CD4-positive, alpha-beta T cell (primary cell): ENCODE data around the gene C8G. TPM values are rescaled to one million over a fixed set of nuclear protein-coding genes. Genes with fewer than 3 reads are reported as not detected.
A peak's percentile ranks its signal among the peaks of the same experiment; 100 is the strongest.

Source experiments
- ATAC-seq: fragments of 200-7000 bp; cut with Tn5 transposase; one replicate; pipeline ENCODE4 v1.10.0; 2022; ENCODE audit warnings: mild to moderate bottlenecking; ENCODE audit not compliant: poor library complexity
- CTCF ChIA-PET: fragments of 350-600 bp; sonication (Branson Sonifier 250); formaldehyde crosslinking; loops from one replicate; lab custom pipeline; 2021; ENCODE audit warnings: antibody characterized with exemption, inconsistent platforms; lab: Charles Lee
- POLR2A ChIA-PET: fragments of 350-600 bp; sonication (Branson Sonifier 250); formaldehyde crosslinking; loops from one replicate; lab custom pipeline; 2021; ENCODE audit warnings: antibody characterized with exemption, inconsistent platforms; lab: Charles Lee
- DNase-seq, 14 experiments: peaks; one replicate each; pipeline ENCODE4 v3.0.0-alpha.2; 2013 to 2020; ENCODE audit warnings: mixed read lengths in 2 of 14
- H3K27ac ChIP-seq, 2 donors: one replicate each; pipeline versions ENCODE4 v1.5.1 to v1.7.0; 2013; ENCODE audit warnings: low read length in 2 of 2, low read depth in 1 of 2, mild to moderate bottlenecking in 1 of 2
- H3K27me3 ChIP-seq, 2 experiments: 1 replicate in 1 of 2; 2 replicates in 1 of 2; pipeline versions ENCODE4 v1.6.1 to v1.7.0; 2013; ENCODE audit warnings: low read length in 2 of 2, control low read depth in 1 of 2, mild to moderate bottlenecking in 1 of 2, moderate library complexity in 1 of 2; ENCODE audit not compliant: insufficient read depth in 2 of 2, control insufficient read depth in 1 of 2
- H3K36me3 ChIP-seq: one replicate; pipeline ENCODE4 v1.6.1; 2013; ENCODE audit warnings: low read length, control low read depth; ENCODE audit not compliant: insufficient read depth
- H3K4me1 ChIP-seq: one replicate; pipeline ENCODE4 v1.6.1; 2013; ENCODE audit warnings: low read length, control low read depth; ENCODE audit not compliant: insufficient read depth
- H3K4me3 ChIP-seq: one replicate; pipeline ENCODE4 v1.5.1; 2013; ENCODE audit warnings: mild to moderate bottlenecking, low read length, moderate library complexity
- H3K9me3 ChIP-seq, 2 experiments: 1 replicate in 1 of 2; 2 replicates in 1 of 2; pipeline versions ENCODE4 v1.6.1 to v1.7.0; 2013; ENCODE audit warnings: low read length in 2 of 2, mild to moderate bottlenecking in 2 of 2, control low read depth in 1 of 2, moderate library complexity in 1 of 2; ENCODE audit not compliant: control insufficient read depth in 1 of 2, insufficient read depth in 1 of 2
- H3K27ac Mint-ChIP-seq: one replicate; pipeline ENCODE4 v1.8.0; 2020; ENCODE audit warnings: mixed read lengths
- H3K27me3 Mint-ChIP-seq: one replicate; pipeline ENCODE4 v1.8.0; 2021; ENCODE audit warnings: mixed read lengths
- H3K36me3 Mint-ChIP-seq: one replicate; pipeline ENCODE4 v1.8.0; 2021; ENCODE audit warnings: low read depth, mixed read lengths
- H3K4me1 Mint-ChIP-seq: one replicate; pipeline ENCODE4 v1.8.0; 2021; ENCODE audit warnings: low read depth, mixed read lengths
- H3K4me3 Mint-ChIP-seq: one replicate; pipeline ENCODE4 v1.8.0; 2020; ENCODE audit warnings: mild to moderate bottlenecking, mixed read lengths
- H3K9me3 Mint-ChIP-seq: one replicate; pipeline ENCODE4 v1.8.0; 2020; ENCODE audit warnings: mixed read lengths
- CTCF ChIP-seq: fragments of 200-600 bp; IDR thresholded peaks from one replicate; pipeline ENCODE4 v1.8.0; 2022; ENCODE audit warnings: antibody characterized with exemption, mild to moderate bottlenecking
- intact Hi-C, 2 experiments: fragments of 100-400 bp; cut with DNase I in 1 of 2; cut with micrococcal nuclease in 1 of 2; formaldehyde crosslinking; loops; one replicate each; pipeline versions ENCODE4 v1.15.1 to v1.9.0; 2023 to 2025; cut with DNase I, micrococcal nuclease
- total RNA-seq, 174 experiments: library from RNA in 2 of 174; stranded (reverse) in 2 of 174; gene quantifications; one replicate each; pipeline ENCODE4 v1.2.3 and lab custom pipeline; 2021 to 2026

The C8G gene
- total RNA-seq, 2 experiments from 2014 or later = not detected

GRCh38 chr9:136995362-136995761 lies 50.3 kb downstream of the C8G start:
- H3K4me3 ChIP-seq = no peak overlapping the region
- peaks cover 0 to 4% of the 10 kb centered on the region in 2 experiments for H3K27me3 ChIP-seq
- no peak overlapping the region for H3K4me3 Mint-ChIP-seq
- no peak for TF ChIP-seq CTCF
- DNase-seq = no peak
- peaks cover 50% of the 10 kb centered on the region for H3K4me1 Mint-ChIP-seq
- no peaks in the 10 kb centered on the region for H3K9me3 Mint-ChIP-seq
- H3K27ac Mint-ChIP-seq = no peak overlapping the region
- H3K36me3 ChIP-seq = peaks cover 10% of the 10 kb centered on the region
- H3K27me3 Mint-ChIP-seq = peaks cover 10% of the 10 kb centered on the region
- H3K9me3 ChIP-seq = no peaks in the 10 kb centered on the region
- H3K27ac ChIP-seq = no peak overlapping the region
- peaks cover 82% of the 10 kb centered on the region for H3K4me1 ChIP-seq
- no peak for ATAC-seq
- ChIA-PET CTCF (interaction anchor here (1.4 to 1.8 kb wide), 3 partner anchors 40 to 153 kb away, joined by 3 to 9 read pairs (median 6); partner anchors contain the start of genes AJM1 and FBXW5), POLR2A (interaction anchor here (1.1 to 1.3 kb wide), 2 partner anchors 51 to 203 kb away, joined by 3 to 4 read pairs; partner anchors contain the start of gene FBXW5)
- peaks cover 8% of the 10 kb centered on the region for H3K36me3 Mint-ChIP-seq
- intact Hi-C loops = no loop called here

GRCh38 chr9:136995772-136996311 lies 50.8 kb downstream of the C8G start:
- ATAC-seq (no peak), DNase-seq (no peak)
- TF ChIP-seq CTCF = no peak
- no peaks in the 10 kb centered on the region for H3K9me3 ChIP-seq
- Mint-ChIP-seq H3K4me3 (peak overlapping the region; percentile 62), H3K9me3 (no peaks in the 10 kb centered on the region), H3K4me1 (peaks cover 50% of the 10 kb centered on the region), H3K27me3 (peaks cover 10% of the 10 kb centered on the region), H3K27ac (peak overlapping the region; percentile 71), H3K36me3 (peaks cover 8% of the 10 kb centered on the region)
- H3K36me3 ChIP-seq = peaks cover 10% of the 10 kb centered on the region
- no peak overlapping the region for H3K27ac ChIP-seq
- POLR2A ChIA-PET = interaction anchor here (1.0 to 1.3 kb wide), 4 partner anchors 33 to 203 kb away, joined by 3 to 4 read pairs (median 4); partner anchors contain the start of gene FBXW5
- intact Hi-C loops = no loop called here
- H3K4me3 ChIP-seq = peak overlapping the region; percentile 41
- CTCF ChIA-PET = interaction anchor here (1.1 to 1.8 kb wide), 4 partner anchors 33 to 154 kb away, joined by 3 to 9 read pairs (median 6); partner anchors contain the start of genes AJM1 and FBXW5
- H3K27me3 ChIP-seq = peaks cover 0 to 4% of the 10 kb centered on the region in 2 experiments
- H3K4me1 ChIP-seq = peaks cover 87% of the 10 kb centered on the region

Other genes with a start within 250 kb of the C8G start
- gene DIPK1B, start 232.7 kb upstream of the C8G start, total RNA-seq = under 1 TPM in 1 of 2 experiments, not detected in 1; 0.11 TPM
- gene LCN10, start 202.3 kb upstream of the C8G start, total RNA-seq = not detected
- not detected for gene LCN6, start 196.7 kb upstream of the C8G start, total RNA-seq
- not detected for gene LCN8, start 187.0 kb upstream of the C8G start, total RNA-seq
- gene LCN15, start 180.7 kb upstream of the C8G start, total RNA-seq = not detected
- gene TMEM141, start 153.9 kb upstream of the C8G start, total RNA-seq = 10 to 100 TPM; 14.6 to 17.1 TPM
- gene CCDC183, start 148.9 kb upstream of the C8G start, total RNA-seq = 1 to 10 TPM; 3.0 to 4.6 TPM
- gene RABL6, start 137.3 kb upstream of the C8G start, total RNA-seq = 10 to 100 TPM; 46.4 to 48.5 TPM
- gene AJM1, start 102.8 kb upstream of the C8G start, total RNA-seq = 1 to 10 TPM; 1.1 to 1.2 TPM
- gene PHPT1, start 95.8 kb upstream of the C8G start, total RNA-seq = 10 to 100 TPM; 13.6 to 17.8 TPM
- gene MAMDC4, start 92.9 kb upstream of the C8G start, total RNA-seq = 1 to 10 TPM; 2.2 to 3.4 TPM
- 100 to 1,000 TPM; 215 to 220 TPM for gene EDF1, start 78.9 kb upstream of the C8G start, total RNA-seq
- 10 to 100 TPM; 10.6 to 11.6 TPM for gene TRAF2, start 58.7 kb upstream of the C8G start, total RNA-seq
- gene FBXW5, start 505 bp upstream of the C8G start, total RNA-seq = 10 to 100 TPM; 41.0 to 41.7 TPM
- 1 to 10 TPM; 1.3 to 1.5 TPM for gene LCN12, start 7.0 kb downstream of the C8G start, total RNA-seq
- 10 to 100 TPM; 40.6 to 41.0 TPM for gene PTGDS, start 32.3 kb downstream of the C8G start, total RNA-seq
- gene LCNL1, start 37.8 kb downstream of the C8G start, total RNA-seq = 1 to 10 TPM in 1 of 2 experiments, under 1 TPM in 1; 0.93 to 1.0 TPM
- gene PAXX, start 47.2 kb downstream of the C8G start, total RNA-seq = 10 to 100 TPM; 67.0 to 67.8 TPM
- 1 to 10 TPM; 2.1 to 2.8 TPM for gene CLIC3, start 51.3 kb downstream of the C8G start, total RNA-seq
- 10 to 100 TPM; 80.1 to 86.8 TPM for gene ABCA2, start 83.0 kb downstream of the C8G start, total RNA-seq
- 1 to 10 TPM; 1.7 to 1.8 TPM for gene FUT7, start 86.8 kb downstream of the C8G start, total RNA-seq
- 10 to 100 TPM; 15.3 to 16.0 TPM for gene NPDC1, start 100.9 kb downstream of the C8G start, total RNA-seq
- gene ENTPD2, start 108.8 kb downstream of the C8G start, total RNA-seq = not detected
- gene SAPCD2, start 125.3 kb downstream of the C8G start, total RNA-seq = under 1 TPM; 0.17 to 0.19 TPM
- gene UAP1L1, start 132.3 kb downstream of the C8G start, total RNA-seq = 1 to 10 TPM; 6.5 to 6.8 TPM
- gene MAN1B1, start 141.7 kb downstream of the C8G start, total RNA-seq = 10 to 100 TPM; 60.9 to 66.9 TPM
- gene DPP7, start 169.5 kb downstream of the C8G start, total RNA-seq = 100 to 1,000 TPM; 344 to 349 TPM
- gene GRIN1, start 193.9 kb downstream of the C8G start, total RNA-seq = not detected
- not detected for gene LRRC26, start 224.8 kb downstream of the C8G start, total RNA-seq
- gene TMEM210, start 226.8 kb downstream of the C8G start, total RNA-seq = not detected
- 100 to 1,000 TPM; 144 to 149 TPM for gene ANAPC2, start 243.3 kb downstream of the C8G start, total RNA-seq
- 10 to 100 TPM; 30.1 to 30.5 TPM for gene SSNA1, start 243.4 kb downstream of the C8G start, total RNA-seq